Progenitor cell of endocrine pancreas (in vitro differentiated cells): ENCODE results near the gene LYPD6B. TPM values are rescaled to one million over a fixed set of nuclear protein-coding genes. Genes with fewer than 3 reads are reported as not detected.
A peak's percentile ranks its signal among the peaks of the same experiment; 100 is the strongest.

ENCODE experiments used
- DNase-seq: peaks from one replicate; pipeline ENCODE4 v3.0.0; 2021; ENCODE audit warnings: low spot score; ENCODE audit not compliant: unreplicated experiment
- H3K27ac Mint-ChIP-seq: 2 replicates; pipeline ENCODE4 v1.8.0; 2021; ENCODE audit warnings: mild to moderate bottlenecking, moderate library complexity, mixed read lengths
- H3K27me3 Mint-ChIP-seq: 2 replicates; pipeline ENCODE4 v1.8.0; 2021; ENCODE audit warnings: mixed read lengths
- H3K36me3 Mint-ChIP-seq: 2 replicates; pipeline ENCODE4 v1.8.0; 2022; ENCODE audit warnings: mixed read lengths; ENCODE audit not compliant: insufficient read depth
- H3K4me1 Mint-ChIP-seq: 2 replicates; pipeline ENCODE4 v1.8.0; 2021; ENCODE audit warnings: low read depth, mixed read lengths
- H3K4me3 Mint-ChIP-seq: 2 replicates; pipeline ENCODE4 v1.8.0; 2021; ENCODE audit warnings: low read depth, mild to moderate bottlenecking, moderate library complexity, mixed read lengths
- H3K9me3 Mint-ChIP-seq: 2 replicates; pipeline ENCODE4 v1.8.0; 2021; ENCODE audit warnings: low read depth, mixed read lengths
- total RNA-seq: library from RNA; stranded (reverse); gene quantifications from 2 replicates; pipeline ENCODE4 v1.2.1, GENCODE V29; 2021
- TF ChIP-seq, protein P1 (sequence below): fragments of 200-600 bp; sonication (generic); IDR thresholded peaks from one replicate; pipeline ENCODE4 v1.5.0; 2021; ENCODE audit warnings: antibody characterized with exemption, mild to moderate bottlenecking; ENCODE audit not compliant: unreplicated experiment

The LYPD6B gene
- total RNA-seq, 1 donor from 2014 or later: 140 TPM

DNA sequence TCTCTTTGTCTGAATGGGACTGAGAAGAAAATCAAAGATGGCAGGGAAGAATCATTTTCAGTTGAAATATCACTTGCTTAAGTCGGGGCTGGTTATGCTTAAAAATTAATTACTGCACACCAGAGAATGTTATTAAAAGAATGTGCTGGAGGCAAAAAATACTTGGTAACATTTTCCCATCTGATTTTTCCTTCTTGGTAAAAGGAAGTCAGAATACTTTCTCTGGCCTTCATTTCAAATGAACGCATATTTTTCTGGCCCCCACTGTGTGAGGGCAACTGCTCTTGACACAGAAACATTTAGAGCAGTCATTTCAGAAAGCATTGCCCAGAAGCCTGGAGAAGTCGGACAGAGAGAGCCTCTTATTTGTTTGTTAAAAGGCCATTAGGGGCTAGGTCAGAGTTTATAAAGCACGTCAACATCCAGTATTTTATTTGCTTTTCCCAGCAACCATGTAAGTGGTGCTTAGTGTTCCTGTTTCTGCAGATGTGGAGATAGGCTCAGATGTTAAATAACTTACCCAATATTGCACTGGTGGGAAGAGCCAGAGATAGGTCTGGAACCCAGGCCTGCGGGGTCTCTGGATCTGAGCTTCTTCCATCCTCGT lies 32.9 kb upstream of the LYPD6B start:
- TF ChIP-seq, protein P1, sequence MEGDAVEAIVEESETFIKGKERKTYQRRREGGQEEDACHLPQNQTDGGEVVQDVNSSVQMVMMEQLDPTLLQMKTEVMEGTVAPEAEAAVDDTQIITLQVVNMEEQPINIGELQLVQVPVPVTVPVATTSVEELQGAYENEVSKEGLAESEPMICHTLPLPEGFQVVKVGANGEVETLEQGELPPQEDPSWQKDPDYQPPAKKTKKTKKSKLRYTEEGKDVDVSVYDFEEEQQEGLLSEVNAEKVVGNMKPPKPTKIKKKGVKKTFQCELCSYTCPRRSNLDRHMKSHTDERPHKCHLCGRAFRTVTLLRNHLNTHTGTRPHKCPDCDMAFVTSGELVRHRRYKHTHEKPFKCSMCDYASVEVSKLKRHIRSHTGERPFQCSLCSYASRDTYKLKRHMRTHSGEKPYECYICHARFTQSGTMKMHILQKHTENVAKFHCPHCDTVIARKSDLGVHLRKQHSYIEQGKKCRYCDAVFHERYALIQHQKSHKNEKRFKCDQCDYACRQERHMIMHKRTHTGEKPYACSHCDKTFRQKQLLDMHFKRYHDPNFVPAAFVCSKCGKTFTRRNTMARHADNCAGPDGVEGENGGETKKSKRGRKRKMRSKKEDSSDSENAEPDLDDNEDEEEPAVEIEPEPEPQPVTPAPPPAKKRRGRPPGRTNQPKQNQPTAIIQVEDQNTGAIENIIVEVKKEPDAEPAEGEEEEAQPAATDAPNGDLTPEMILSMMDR: no peak
- Mint-ChIP-seq H3K27ac (peak overlapping the region; percentile 36), H3K4me3 (no peak overlapping the region), H3K9me3 (peaks cover 8% of the 10 kb centered on the region), H3K36me3 (peaks cover 35% of the 10 kb centered on the region), H3K4me1 (peaks cover 24% of the 10 kb centered on the region), H3K27me3 (no peaks in the 10 kb centered on the region)
- DNase-seq: no peak

GRCh38 chr2:149006883-149007543 lies 31.5 kb upstream of the LYPD6B start:
- Mint-ChIP-seq H3K36me3 (peaks cover 30% of the 10 kb centered on the region), H3K9me3 (peaks cover 8% of the 10 kb centered on the region), H3K4me1 (peaks cover 24% of the 10 kb centered on the region), H3K4me3 (no peak overlapping the region), H3K27me3 (no peaks in the 10 kb centered on the region), H3K27ac (no peak overlapping the region)
- DNase-seq: no peak
- TF ChIP-seq, protein P1: no peak

DNA sequence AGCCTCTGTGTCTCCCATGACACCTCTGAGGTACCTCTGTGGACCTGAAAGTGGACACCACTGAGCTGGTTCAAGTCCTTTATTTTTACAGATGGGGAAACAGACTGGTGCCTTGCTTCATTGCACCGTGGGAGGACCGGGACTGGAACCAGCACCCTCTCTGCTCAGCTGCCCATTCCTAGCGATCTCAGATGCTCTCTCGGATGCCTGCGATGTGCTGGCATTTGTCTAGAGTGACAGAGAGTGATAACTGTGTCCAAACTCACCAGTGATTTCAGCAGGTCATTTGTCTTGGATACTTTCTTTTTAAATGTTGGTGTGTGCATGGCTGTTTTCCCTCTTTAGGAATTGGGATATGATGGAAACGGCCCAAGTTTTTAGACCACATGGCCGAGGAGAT lies 30.1 kb upstream of the LYPD6B start:
- H3K36me3 Mint-ChIP-seq: peaks cover 19% of the 10 kb centered on the region
- no peak overlapping the region for H3K27ac Mint-ChIP-seq
- H3K4me1 Mint-ChIP-seq: peaks cover 24% of the 10 kb centered on the region
- no peaks in the 10 kb centered on the region for H3K9me3 Mint-ChIP-seq
- no peak for DNase-seq
- no peak overlapping the region for H3K4me3 Mint-ChIP-seq
- TF ChIP-seq, protein P1: no peak
- no peaks in the 10 kb centered on the region for H3K27me3 Mint-ChIP-seq

- Mint-ChIP-seq H3K9me3 (no peaks in the 10 kb centered on the region), H3K4me3 (no peak overlapping the region), H3K27ac (no peak overlapping the region), H3K27me3 (no peaks in the 10 kb centered on the region), H3K36me3 (peaks cover 17% of the 10 kb centered on the region), H3K4me1 (peaks cover 17% of the 10 kb centered on the region)
- TF ChIP-seq, protein P1: no peak
- no peak for DNase-seq
Observed at GRCh38 chr2:149009576-149010461, 28.7 kb upstream of the LYPD6B start.

DNA sequence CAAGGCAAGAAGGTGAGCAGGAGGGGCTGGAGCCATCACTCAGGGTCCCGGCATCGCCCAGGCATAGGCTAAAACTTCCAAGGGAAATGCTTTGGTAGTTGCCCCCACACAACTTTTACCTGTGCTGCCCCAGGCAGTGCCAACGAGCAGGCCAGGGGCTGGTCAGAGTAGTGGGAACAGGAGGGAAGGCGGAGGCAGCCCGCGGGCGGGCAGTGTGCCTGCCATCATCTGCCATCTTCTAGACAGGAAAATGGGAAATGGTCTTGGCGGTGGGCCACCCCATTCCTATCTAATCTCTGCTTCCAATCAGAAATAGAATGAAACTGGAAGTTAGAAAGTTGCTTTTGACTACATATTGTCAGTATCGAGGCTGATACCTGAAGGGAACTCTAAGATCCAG lies 26.0 kb upstream of the LYPD6B start:
- peaks cover 16% of the 10 kb centered on the region for H3K36me3 Mint-ChIP-seq
- H3K27ac Mint-ChIP-seq: no peak overlapping the region
- no peaks in the 10 kb centered on the region for H3K9me3 Mint-ChIP-seq
- H3K4me3 Mint-ChIP-seq: no peak overlapping the region
- peaks cover 15% of the 10 kb centered on the region for H3K4me1 Mint-ChIP-seq
- TF ChIP-seq, protein P1: no peak
- no peak for DNase-seq
- H3K27me3 Mint-ChIP-seq: no peaks in the 10 kb centered on the region
